NCI-H82 treated with DMSO at 0.1 percent for 48 hours (cell line): Measurements from ENCODE around the gene ATP8A1.
A peak's percentile ranks its signal among the peaks of the same experiment; 100 is the strongest.
"Not testable (repeated sequence)": the region's sequence is repeated elsewhere in the genome, so short reads cannot be mapped to it uniquely, and the experiment has no call there.

Experiments
- DNase-seq: peaks from one replicate; lab custom pipeline; 2025; ENCODE audit not compliant: unreplicated experiment; lab: John Stamatoyannopoulos, UW

The ATP8A1 gene

DNA sequence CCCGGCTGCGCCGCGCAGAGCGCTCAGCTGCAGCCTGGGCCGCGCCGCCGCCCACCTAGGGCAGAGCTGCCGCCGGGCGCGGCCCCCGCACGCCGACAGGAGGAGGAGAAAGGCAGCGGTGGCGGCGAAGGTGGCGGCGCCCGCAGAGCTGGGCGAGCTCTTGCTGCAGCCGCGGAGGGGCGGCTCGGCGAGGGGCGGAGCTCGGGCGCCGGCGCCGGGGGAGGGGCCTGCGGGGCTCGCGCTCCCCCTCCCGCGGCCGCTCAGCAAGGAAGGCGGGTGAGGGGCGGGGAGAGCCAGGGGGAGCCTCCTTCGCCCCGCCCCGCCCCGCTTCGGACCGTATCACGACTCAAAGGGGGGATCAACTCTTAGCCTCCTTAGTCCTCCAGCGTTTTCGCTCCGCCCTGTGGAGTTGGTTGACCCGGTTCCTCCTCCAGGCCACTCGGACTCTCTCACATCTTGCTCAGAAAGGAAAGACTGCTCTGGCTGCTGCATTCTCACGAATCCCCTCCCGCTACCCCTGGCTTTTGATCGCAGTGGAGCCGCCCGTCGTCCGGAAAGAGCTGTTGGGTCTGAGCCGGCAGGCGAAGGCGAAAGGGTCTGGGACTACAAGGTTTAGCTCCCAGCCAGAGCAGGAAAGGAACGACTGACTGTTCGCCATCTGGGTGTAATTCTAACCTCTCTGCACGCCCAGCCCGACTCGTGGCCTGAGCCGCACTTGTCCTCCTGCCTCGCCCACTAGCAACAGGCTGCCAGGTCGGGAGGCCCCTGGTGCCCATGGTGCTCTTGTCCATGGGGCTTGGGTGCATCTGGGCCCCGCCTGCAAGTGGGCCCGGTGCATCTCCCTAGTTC, at the start of gene ATP8A1:
ATP8A1 (minus strand) TSS at position 162 of the 849 bp plus-strand sequence. CDS start 232 bp downstream, outside the sequence.
- peak; percentile 77 for DNase-seq

DNA sequence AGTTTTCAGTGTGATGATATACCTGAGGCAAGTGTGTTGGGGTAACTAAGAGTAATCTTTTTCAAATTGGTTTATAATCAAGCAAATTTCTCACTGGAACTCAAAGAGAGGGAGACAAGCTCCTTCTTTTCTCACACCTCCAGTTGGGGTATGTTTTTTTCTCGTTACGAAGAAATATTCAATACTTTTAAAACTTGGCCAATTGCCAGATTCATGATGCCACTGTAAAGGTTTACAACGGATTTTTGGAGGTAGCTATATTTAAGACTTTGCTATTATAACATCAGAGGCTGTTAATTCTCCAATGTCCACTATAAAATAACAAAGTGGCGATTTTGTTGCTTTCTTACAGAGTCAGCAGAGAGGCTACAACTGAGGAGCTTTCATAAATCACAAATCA, 49.2 kb upstream of the ATP8A1 start:
- DNase-seq = no peak

DNA sequence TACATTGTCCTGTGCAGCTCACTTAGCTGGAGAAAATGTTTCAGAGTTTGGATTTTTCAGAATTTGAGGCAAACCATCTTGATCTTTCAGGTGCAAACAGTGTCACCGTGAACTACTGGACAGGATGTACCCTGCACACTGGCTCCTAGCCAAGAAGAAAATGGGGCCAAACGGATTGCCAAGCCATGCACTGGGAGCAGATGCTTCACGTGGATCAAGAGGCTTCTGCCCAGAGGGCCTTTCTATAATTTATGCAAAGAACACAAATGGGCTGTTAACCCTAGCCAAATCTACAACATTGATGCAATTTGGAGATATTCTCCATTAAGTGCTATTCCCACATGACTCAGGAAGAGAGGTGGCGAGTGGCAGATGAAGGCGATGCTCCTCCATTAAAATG, 46.9 kb upstream of the ATP8A1 start:
- no peak for DNase-seq

DNA sequence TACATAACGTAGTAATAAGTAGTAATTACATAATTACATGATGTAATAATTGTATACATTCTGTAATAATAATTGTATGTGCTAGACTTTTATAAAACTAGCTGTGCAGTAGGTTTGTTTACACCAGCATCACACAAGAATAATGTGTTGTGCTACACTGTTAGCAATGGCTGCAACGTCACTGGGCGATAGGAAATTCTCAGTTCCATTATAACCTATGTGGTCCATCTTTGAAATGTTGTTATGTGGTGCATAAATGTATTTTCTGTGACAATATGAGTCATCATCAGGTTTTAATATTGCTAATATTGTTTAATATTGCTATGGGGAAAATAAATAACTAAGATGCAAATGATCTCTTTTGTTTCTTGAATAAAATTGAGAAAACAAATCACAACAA, 46.0 kb upstream of the ATP8A1 start:
- DNase-seq = no peak

DNA sequence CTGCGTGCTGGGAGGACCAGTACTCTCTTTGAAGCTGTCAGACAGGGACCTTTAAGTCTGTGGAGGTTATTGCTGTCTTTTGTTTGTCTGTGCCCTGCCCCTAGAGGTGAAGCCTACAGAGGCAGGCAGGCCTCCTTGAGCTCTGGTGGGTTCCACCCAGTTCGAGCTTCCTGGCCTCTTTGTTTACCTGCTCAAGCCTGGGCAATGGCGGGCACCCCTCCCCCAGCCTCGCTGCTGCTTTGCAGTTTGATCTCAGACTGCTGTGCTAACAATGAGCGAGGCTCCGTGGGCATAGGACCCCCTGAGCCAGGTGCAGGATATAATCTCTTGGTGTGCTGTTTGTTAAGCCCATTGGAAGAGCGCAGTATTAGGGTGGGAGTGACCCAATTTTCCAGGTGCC, 44.9 kb upstream of the ATP8A1 start:
- not testable (repeated sequence) for DNase-seq

DNA sequence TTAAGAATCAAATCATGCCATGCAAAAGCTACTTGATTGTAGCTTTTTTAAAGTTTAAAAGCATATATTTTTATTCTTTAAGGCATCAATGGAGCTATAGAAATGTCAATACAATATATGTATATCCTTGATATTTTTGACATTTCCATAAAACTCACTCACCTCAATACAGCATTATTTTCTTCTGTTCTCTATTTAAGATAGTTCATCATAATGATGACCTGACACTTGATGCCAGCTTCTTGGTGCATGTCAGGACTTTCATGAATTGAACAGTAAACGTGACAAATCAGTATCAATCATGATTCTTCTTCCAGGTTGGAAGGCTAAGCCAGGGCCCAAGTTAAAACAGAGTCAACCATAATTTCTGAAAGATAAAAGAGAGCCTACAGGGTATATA, 33.6 kb upstream of the ATP8A1 start:
- no peak for DNase-seq

DNA sequence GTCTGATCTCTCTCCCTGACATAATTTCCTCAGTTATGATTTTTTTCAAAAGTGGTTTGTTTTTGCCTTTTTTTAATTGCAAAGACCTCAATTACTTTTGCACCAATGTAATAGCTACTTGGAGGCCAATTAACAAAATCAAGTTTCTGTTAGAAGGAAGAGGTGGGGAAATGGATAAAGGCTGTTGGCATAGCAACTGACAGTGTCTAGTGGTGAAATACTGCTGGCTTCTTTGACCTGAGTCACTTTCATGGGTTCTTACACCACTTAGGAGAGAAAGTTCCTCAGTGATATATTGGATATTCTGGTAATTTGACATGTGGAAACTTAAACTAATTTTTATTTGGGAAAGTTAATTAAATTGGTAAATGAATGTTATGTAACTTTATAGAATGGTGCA, 26.5 kb upstream of the ATP8A1 start:
- no peak for DNase-seq

DNA sequence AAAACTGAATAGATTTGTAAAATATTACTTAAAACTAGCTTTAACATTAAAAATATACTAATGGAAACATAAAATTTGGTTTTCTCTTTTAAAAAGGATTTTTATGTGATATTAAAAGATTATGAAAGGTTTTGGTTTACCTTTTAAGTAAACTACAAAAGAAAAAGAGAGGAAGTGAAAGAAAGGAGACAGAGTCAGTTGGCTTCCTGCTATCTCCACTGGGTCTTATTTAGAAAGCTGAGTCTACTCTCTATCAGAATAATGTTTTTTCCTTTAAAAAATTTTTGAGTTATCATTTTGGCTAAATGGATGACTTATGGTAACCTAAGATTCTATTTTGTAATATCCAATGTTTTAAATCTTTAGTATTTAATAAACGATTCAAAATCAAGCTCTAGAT, 21.6 kb upstream of the ATP8A1 start:
- no peak for DNase-seq

DNA sequence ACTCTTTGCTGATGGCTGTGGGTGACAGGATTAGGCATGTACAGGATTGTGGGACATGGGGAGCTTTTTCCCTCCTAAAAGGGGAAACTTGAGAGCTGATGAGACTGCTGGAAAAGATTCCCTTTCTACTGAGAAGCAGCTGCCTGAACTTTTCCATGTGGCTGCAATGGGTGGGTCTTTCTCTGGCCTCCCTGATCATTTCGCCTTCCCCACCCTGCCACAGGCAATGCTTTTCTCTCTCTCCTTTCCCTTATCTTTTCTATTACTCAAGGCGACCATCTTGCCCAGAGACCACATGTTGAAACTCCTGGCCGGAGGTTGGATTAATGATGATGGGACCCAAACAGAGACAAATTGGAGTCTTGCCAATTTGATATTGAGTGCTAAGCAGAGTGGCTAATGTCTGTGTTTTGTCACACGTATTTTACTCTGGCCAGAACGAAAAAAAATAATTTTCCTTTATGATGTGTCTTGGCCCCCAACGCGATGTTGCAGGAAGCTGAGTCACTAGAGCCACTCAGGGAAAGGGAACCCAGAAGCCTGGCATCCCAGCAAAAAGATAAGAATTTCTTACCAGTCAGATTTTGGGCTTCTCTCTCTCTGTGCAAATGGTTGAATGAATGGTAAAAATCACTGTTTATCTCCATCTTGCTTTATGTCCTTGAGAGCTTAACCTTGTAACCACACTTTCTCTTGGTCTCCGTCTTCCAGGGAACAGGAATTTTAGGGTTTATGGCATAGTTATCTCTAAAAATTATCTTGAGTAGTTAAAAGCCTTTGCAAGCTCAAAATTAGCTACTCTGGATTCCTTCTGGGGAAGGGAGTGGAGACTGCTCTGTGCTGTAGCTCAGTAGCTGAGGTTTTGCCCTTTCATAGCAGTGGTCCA, 19.4 kb upstream of the ATP8A1 start:
- DNase-seq = no peak

DNA sequence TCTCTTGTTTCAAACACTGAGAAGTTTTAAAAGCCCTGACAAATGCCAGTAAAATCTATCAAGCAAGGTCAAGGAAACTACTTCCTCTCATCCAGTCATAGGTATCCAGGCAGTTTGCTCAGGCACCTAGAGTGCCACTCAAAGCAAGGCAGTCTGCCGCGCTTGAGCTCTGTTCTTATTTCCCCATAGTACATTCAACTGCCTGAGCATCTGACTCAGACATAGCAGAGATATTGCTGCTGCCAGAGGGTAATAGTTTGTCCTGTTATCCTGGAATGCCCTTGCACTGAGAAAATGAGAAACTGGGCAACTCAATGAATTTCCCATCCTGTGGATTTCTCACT, 16.1 kb upstream of the ATP8A1 start:
- no peak for DNase-seq

DNA sequence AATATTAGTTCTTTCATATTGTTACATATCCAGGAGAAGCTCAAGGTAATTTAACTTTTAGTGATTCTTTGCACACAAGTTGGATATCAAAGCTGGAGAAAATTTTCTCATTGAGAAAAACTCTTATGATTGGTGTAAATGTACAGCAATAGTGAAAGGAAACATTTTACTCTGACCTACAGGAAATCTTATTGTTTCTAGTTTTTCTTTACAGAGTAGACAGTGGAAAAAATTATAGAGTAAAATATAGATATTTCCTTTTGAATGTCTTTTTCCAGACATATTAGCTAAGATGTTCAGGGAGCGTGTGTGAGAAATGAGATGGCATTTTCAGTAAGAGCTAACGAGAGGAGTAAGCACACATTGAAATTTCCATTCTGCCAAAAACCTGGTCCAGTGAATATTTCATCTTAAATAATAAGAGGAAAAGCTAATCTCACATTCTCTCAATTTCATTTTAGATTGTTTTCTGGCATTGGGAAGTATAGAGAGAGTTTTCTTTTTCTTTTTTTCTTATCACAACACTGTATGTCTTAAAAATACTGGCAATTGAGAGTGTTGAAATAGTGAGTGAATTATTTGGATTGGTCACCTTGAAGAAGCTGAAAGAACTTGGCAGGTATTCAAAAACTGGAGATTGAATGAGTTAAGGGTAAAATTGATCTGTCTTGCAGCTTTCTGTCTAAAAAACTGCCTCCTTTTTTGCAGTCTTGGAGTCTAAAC, 15.6 kb upstream of the ATP8A1 start:
- DNase-seq = no peak

DNA sequence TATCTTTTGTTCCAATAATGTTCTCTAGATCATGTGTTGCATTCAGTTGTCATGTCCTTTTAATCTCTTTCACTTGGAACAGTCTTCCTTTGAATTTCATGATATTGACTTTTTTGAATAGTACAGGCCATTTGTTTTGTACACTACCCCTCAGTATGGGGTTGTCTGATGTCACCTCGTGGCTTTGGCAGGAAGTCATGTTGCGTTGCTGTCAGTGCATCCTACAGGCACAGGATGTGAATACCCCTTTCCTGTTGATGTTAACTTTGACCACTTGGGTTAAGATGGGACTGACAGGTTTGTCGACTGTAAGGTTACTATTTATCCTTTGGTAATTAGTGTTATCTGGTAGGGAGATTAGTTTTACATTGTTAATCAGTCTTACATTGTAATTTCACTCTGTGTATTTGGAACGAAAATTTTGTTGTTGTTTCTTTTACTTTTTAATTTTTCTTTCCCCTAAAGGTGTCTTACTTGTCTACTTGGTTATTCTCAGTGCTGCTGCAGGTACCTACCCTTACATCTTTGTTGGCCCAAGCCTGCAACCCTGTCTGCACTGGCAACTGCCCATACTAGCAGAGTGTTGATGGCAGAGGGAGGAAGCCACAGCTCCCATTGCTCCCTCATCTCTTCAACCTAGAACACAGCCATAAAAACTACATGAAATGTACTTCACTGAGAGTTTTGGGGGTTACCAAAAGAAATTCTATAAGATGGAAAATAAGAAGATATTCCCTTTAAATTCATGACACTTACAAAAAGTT, 14.7 kb upstream of the ATP8A1 start:
- no peak for DNase-seq

DNA sequence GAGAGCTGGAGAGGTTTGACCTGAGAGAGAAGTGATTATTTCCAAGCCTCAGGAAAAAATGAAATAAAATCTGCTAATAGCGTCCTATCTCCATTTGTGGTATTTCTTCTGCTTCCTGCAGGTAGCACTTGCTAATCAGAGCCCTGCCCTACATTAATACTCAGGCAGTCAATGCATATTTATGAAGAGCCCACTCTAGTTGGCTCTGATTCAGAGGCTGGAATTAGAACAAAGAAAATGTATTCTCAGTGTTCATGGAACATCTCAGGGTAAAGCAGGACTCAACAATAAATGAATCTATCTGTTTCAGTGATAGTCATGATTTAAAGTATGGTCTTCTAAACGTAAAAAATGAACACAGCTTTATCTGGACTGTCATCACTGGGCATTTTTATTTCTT, 1.4 kb upstream of the ATP8A1 start:
- DNase-seq = no peak

DNA sequence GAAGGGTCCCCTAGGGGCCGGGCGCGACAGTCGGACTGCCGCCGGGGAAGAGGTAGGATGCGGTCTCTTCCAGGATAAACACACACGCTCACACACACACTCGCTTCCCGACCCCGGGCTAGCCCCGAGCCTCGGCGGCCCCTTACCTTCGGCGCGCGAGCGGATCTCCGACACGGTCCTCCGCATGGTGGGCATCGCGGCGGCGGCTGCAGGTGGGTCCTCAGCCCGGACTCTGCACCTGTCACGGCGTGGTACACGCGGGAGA, 294 bp downstream of the ATP8A1 start:
- DNase-seq = no peak

DNA sequence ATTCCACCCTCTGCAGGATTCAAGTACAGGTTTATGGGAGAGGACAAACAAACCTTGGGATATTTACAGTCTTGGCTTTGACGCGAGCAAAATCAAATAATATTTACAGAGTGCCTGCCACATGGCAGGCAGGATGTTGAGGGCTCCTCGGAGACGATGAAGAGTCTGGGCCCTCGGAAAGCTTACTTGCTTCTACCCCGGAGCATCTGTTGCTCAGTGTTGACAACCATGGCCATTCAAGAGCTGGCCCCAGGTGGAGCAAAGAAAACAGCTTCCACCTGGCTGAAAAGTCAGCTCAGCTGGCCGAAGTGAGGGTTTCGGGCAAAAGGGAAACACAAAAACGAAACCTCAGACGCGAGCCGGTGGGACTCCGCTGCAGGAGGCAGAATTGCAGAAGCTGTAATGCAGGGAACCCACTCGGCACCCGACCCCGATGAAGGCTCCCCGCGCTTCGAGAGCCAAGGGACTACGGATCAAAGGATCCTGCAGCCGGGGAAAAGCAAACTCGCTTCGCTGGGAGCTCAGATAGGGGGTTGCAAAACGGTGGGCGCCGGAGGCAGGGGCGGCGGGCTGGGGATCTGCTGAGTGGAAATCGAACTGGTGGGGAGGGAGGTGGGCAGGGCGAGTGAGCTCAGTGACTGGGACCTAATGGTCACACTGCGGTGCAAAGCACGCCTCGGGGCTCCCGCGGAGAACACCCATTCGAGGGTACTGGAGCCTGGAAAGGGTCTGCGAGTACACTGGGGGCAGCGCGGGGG, 805 bp downstream of the ATP8A1 start:
- DNase-seq = no peak

DNA sequence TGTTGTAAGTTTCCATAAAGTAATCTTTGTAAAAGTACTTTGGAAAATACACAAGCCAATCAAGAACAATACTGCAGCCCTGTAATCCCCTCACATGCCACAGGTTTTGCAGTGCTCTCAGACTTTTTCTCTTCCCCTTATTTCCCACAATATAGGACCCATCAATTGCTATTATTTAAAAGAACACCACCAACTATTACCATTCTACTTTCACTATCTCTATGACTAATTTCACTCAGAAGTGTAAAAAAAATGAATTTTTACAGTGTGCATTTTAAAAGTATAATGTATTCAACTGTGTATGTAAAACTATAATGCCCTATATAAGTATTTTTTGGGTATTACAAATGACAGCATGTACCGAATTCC, 1.7 kb downstream of the ATP8A1 start:
- no peak for DNase-seq

DNA sequence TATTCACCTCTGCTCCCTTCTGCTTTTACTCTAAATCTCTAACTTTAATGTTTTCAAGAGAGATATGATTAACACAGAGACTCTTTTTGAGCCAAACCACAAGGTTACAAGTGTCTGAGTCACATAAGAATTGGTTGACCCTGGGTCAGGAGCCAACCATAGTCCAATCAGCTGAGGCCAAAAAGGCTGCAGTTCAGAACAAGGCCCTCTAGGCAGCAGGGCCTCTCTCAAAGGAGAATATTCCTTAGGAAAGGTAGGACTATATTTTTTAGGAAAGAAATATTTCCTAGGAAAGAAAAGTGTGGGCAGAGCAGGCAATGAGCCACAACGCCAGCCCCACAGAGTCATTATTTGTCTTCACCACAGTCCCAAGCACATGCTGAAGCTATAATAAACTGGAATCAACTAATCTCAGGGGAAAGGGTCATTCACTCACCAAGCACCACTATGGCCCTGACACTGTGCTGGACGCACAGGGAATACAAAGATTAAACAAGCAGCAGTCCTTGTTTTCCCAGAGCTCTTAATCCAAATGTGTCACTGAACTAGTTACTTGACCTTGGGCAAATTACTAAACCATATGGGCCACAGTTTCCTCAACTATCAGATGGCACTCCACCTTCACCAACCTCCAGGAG, 2.2 kb downstream of the ATP8A1 start:
- peak; percentile 46 for DNase-seq

DNA sequence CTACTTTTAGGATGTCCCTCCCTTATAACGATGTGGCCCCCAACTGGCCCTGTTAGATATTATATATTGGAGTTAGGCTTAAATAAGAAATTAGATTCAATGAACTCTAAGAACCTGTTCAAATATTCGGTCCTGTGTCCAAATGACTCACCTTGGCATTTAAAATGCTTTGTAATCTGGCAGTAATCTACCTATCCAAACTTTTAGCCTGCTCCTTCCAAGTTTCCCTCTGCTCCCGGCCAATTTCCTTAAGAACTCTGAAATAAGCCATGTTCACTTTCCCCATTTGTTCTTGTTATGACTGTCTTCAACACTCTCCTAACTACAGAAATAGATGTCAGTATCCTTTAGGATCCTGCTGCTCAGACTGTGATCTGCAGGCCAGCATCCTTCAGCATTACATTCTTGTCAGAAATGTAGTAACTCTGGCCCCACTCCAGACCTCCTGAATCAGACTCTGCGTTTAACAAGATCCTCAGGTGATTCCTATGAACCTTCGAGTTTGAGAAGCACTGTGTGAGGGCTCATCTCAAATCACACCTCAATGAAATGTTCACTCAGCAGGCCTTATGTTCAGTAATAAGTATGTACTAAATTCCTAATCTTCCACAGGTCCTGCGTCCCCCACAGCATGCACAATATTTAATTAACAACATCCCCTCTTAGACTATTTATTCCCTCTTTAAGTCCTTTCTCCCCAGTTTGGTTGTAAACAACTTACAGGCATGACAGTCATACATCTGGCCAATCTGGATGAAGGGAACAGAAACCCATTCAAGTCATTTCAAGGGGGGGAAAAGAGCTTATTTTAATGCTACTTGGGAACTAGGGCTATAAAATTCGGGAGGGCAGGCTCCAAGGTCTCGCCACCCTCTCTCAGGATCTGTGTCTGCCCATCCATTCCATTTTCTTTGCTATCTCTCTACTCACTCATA, 3.0 kb downstream of the ATP8A1 start:
- peak; percentile 11 for DNase-seq
